Endothelial cell of umbilical vein (primary cell): Measurements from ENCODE around the gene PXMP2. TPM values are rescaled to one million over a fixed set of nuclear protein-coding genes. Genes with fewer than 3 reads are reported as not detected.
A peak's percentile ranks its signal among the peaks of the same experiment; 100 is the strongest.

Experiments used
- BruUV-seq: library from RNA; stranded (reverse); fragments of 400-500 nt; replicated peaks from 2 replicates; lab custom pipeline; 2021; lab: Mats Ljungman, UMichigan
- CTCF ChIA-PET: fragments of 300-600, 350-600 bp; sonication (Branson Sonifier 250); formaldehyde crosslinking; loops from one replicate; lab custom pipeline; 2021; ENCODE audit warnings: antibody characterized with exemption, inconsistent platforms; lab: Charles Lee
- POLR2A ChIA-PET: fragments of 300-600, 350-600 bp; sonication (Branson Sonifier 250); formaldehyde crosslinking; loops from one replicate; lab custom pipeline; 2021; ENCODE audit warnings: antibody characterized with exemption, inconsistent platforms; lab: Charles Lee
- DNase-seq: peaks from one replicate; pipeline ENCODE4 v3.0.0-alpha.2; 2011; ENCODE audit warnings: low read depth, low spot score
- FAIRE-seq: peaks from 2 replicates; lab custom pipeline; 2011; peaks lifted over from hg19 to GRCh38; lab: Jason Lieb, UNC
- H2AFZ ChIP-seq: 2 replicates; pipeline ENCODE4 v1.6.0; 2012; ENCODE audit warnings: low read depth, low read length, control low read depth, inconsistent platforms
- H3K27ac ChIP-seq: 2 replicates; pipeline ENCODE4 v1.5.1; 2011; ENCODE audit warnings: low read depth, mild to moderate bottlenecking, control low read depth, low read length, moderate library complexity; ENCODE audit not compliant: insufficient read depth
- H3K27me3 ChIP-seq, 2 experiments: 2 replicates each; pipeline versions ENCODE4 v1.6.0 to v1.6.1; 2011; ENCODE audit warnings: low read length in 2 of 2, mixed read lengths in 1 of 2; ENCODE audit not compliant: control insufficient read depth in 2 of 2, insufficient read depth in 2 of 2
- H3K36me3 ChIP-seq, 2 experiments: 2 replicates in 1 of 2; 3 replicates in 1 of 2; pipeline ENCODE4 v1.5.1; 2011; ENCODE audit warnings: low read length in 2 of 2, mild to moderate bottlenecking in 1 of 2, moderate library complexity in 1 of 2; ENCODE audit not compliant: control insufficient read depth in 2 of 2, insufficient read depth in 2 of 2; ENCODE audit errors: extremely low read depth in 1 of 2
- H3K4me1 ChIP-seq: 3 replicates; pipeline ENCODE4 v1.5.1; 2011; ENCODE audit warnings: mild to moderate bottlenecking, low read length; ENCODE audit not compliant: control insufficient read depth, insufficient read depth; ENCODE audit errors: extremely low read depth
- H3K4me2 ChIP-seq: 2 replicates; pipeline ENCODE4 v1.6.1; 2011; ENCODE audit warnings: low read length, control low read depth, mixed read lengths; ENCODE audit not compliant: insufficient read depth
- H3K4me3 ChIP-seq, 3 experiments: fragments of 200-600 bp in 1 of 3; sonication (generic), shearing (Covaris generic) in 1 of 3; replicated peaks in 1 of 3; 2 replicates each; pipeline ENCODE4 v1.5.1; 2011 to 2016; ENCODE audit warnings: control low read depth in 3 of 3, low read length in 3 of 3, mild to moderate bottlenecking in 2 of 3, inconsistent platforms in 1 of 3, low read depth in 1 of 3, moderate library complexity in 1 of 3; ENCODE audit not compliant: insufficient read depth in 1 of 3
- H3K79me2 ChIP-seq: 2 replicates; pipeline ENCODE4 v1.6.0; 2012; ENCODE audit warnings: low read length, inconsistent platforms; ENCODE audit not compliant: control insufficient read depth, insufficient read depth
- H3K9ac ChIP-seq: replicated peaks from 2 replicates; pipeline ENCODE3; 2011; ENCODE audit warnings: low read length, control low read depth; ENCODE audit not compliant: insufficient read depth; ENCODE audit errors: extremely low read depth
- H3K9me1 ChIP-seq: replicated peaks from 3 replicates; pipeline ENCODE4 v1.6.0; 2011; ENCODE audit warnings: mild to moderate bottlenecking, low read length; ENCODE audit not compliant: control insufficient read depth, insufficient read depth; ENCODE audit errors: extremely low read depth
- H3K9me3 ChIP-seq: replicated peaks from 2 replicates; pipeline ENCODE4 v1.5.1; 2012; ENCODE audit warnings: low read length, inconsistent platforms; ENCODE audit not compliant: control insufficient read depth, insufficient read depth
- H4K20me1 ChIP-seq: replicated peaks from 2 replicates; pipeline ENCODE3; 2011; ENCODE audit warnings: mild to moderate bottlenecking, low read length; ENCODE audit not compliant: control insufficient read depth, insufficient read depth; ENCODE audit errors: extremely low read depth
- EZH2 ChIP-seq: IDR thresholded peaks from 2 replicates; pipeline ENCODE4 v1.6.1; 2012; ENCODE audit warnings: borderline replicate concordance, low read depth, mild to moderate bottlenecking, moderate library complexity, low read length, inconsistent platforms; ENCODE audit not compliant: severe bottlenecking
- FOS ChIP-seq: IDR thresholded peaks from 2 replicates; pipeline ENCODE4 v1.6.1; 2011; ENCODE audit warnings: mild to moderate bottlenecking, low read length, moderate library complexity, borderline replicate concordance; ENCODE audit not compliant: insufficient read depth
- GATA2 ChIP-seq: IDR thresholded peaks from 2 replicates; pipeline ENCODE4 v1.7.0; 2011; ENCODE audit warnings: low read depth, mild to moderate bottlenecking, moderate library complexity, mixed read lengths, low read length; ENCODE audit not compliant: insufficient read length, insufficient read depth
- JUN ChIP-seq: IDR thresholded peaks from 2 replicates; pipeline ENCODE4 v1.6.1; 2011; ENCODE audit warnings: borderline replicate concordance, low read depth; ENCODE audit not compliant: insufficient read length, insufficient read depth
- MYC ChIP-seq: IDR thresholded peaks from one replicate; pipeline ENCODE4 v1.6.1; 2011; ENCODE audit warnings: mild to moderate bottlenecking, low read depth, low read length
- POLR2A ChIP-seq: IDR thresholded peaks from 2 replicates; pipeline ENCODE4 v1.6.1; 2012; ENCODE audit warnings: low read depth, mild to moderate bottlenecking, control low read depth, low read length
- POLR2AphosphoS5 ChIP-seq: IDR thresholded peaks from 2 replicates; pipeline ENCODE4 v1.6.1; 2012; ENCODE audit warnings: low read depth, mild to moderate bottlenecking, control low read depth, low read length, moderate library complexity; ENCODE audit not compliant: insufficient read depth
- dilution Hi-C: fragments of 300-500 bp; cut with MboI; formaldehyde crosslinking; loops from one replicate; pipeline ENCODE4 v1.15.0; 2019; ENCODE audit warnings: low sequenced_read_pairs; ENCODE audit not compliant: extremely low pct_ligation_motif_present
- intact Hi-C: fragments of 100-400 bp; cut with micrococcal nuclease; formaldehyde crosslinking; loops from one replicate; pipeline ENCODE4 v1.10.0; 2022
- polyA plus RNA-seq, 4 experiments: library from polyadenylated mRNA; depleted of rRNA in 3 of 4; stranded (reverse) in 3 of 4; unstranded in 1 of 4; fragments of >200 nt; gene quantifications; 2 replicates each; pipeline versions ENCODE4 v1.2.1 to v1.2.3, GENCODE V29; 2011 to 2012; ENCODE audit warnings: missing spikeins in 1 of 4
- total RNA-seq: library from RNA; stranded (reverse); gene quantifications from 2 replicates; pipeline ENCODE4 v1.2.3, GENCODE V29; 2021
- TF ChIP-seq, protein P1 (sequence below), 2 donors: IDR thresholded peaks; 1 replicate in 1 of 2; 2 replicates in 1 of 2; pipeline ENCODE4 v1.5.1; 2011; ENCODE audit warnings: low read length in 2 of 2, mild to moderate bottlenecking in 2 of 2, moderate library complexity in 2 of 2, control low read depth in 1 of 2, inconsistent platforms in 1 of 2, low read depth in 1 of 2; ENCODE audit not compliant: insufficient read depth in 1 of 2; ENCODE audit errors: extremely low read depth in 1 of 2
- TF ChIP-seq, protein P2 (sequence below): IDR thresholded peaks from 2 replicates; pipeline ENCODE4 v1.6.1; 2011; ENCODE audit not compliant: insufficient read depth, insufficient read length

The PXMP2 gene
- total and polyA plus RNA-seq, 2 donors (not counting 3 experiments of a cell fraction or from before 2014, with no cell fraction given) = 24.0 to 31.5 TPM

DNA sequence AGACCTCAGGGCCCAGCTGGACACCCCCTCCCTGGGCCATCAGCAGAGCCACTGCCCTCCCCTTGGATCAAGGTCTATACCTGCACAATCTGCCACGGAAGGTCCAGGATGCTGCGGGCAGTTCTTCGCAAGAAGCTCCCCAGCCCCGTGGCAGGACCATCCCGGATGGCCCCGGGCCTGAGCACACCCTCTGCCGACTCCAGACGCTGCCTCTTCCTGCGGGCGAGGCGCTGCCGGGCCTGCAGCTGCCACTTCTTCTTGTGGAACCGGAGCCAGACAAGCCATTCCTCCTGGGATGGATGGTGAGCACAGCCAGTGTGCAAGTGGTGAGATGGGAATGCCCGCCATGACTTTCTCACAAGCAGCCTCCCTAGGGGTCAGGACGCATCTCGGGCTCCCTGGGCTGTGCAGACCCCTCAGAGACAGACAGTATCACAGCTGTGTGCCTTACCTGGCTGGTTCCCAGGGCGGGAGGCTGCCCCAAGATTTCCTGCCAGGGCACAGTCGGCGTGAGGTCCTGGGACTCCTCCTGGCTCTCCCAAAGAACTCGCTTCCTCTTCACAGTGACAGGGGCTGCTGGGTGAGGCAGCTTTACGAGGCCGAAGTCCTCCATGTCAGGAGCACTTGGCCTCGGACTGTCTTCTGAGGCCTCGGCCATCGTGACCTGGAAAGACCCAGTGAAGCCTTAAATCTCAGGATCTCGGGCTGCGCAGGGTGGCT lies 38.0 kb upstream of the PXMP2 start:
- H3K27me3 ChIP-seq = no peaks in the 10 kb centered on the region
- dilution Hi-C loops = no loop called here
- no peaks in the 10 kb centered on the region for H3K9me1 ChIP-seq
- DNase-seq (no peak), FAIRE-seq (no peak)
- ChIA-PET POLR2A (no interaction called here), CTCF (interaction anchor here (1.2 to 3.6 kb wide), 2 partner anchors 11 to 33 kb away, joined by 3 to 22 read pairs; no protein-coding TSS in a partner anchor)
- no peak overlapping the region for H3K9ac ChIP-seq
- H2AFZ ChIP-seq = no peak overlapping the region
- peaks cover 2% of the 10 kb centered on the region for H3K4me1 ChIP-seq
- no peaks in the 10 kb centered on the region for H4K20me1 ChIP-seq
- no peaks in the 10 kb centered on the region for H3K9me3 ChIP-seq
- H3K27ac ChIP-seq = no peak overlapping the region
- TSS peak; percentile 32 for BruUV-seq
- intact Hi-C loops = no loop called here
- no peak overlapping the region for H3K4me3 ChIP-seq
- H3K4me2 ChIP-seq = no peak overlapping the region
- peaks cover 7 to 9% of the 10 kb centered on the region in 2 experiments for H3K36me3 ChIP-seq
- no peaks in the 10 kb centered on the region for H3K79me2 ChIP-seq
- no peak for TF ChIP-seq EZH2
- TF ChIP-seq, protein P1, sequence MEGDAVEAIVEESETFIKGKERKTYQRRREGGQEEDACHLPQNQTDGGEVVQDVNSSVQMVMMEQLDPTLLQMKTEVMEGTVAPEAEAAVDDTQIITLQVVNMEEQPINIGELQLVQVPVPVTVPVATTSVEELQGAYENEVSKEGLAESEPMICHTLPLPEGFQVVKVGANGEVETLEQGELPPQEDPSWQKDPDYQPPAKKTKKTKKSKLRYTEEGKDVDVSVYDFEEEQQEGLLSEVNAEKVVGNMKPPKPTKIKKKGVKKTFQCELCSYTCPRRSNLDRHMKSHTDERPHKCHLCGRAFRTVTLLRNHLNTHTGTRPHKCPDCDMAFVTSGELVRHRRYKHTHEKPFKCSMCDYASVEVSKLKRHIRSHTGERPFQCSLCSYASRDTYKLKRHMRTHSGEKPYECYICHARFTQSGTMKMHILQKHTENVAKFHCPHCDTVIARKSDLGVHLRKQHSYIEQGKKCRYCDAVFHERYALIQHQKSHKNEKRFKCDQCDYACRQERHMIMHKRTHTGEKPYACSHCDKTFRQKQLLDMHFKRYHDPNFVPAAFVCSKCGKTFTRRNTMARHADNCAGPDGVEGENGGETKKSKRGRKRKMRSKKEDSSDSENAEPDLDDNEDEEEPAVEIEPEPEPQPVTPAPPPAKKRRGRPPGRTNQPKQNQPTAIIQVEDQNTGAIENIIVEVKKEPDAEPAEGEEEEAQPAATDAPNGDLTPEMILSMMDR (IDR thresholded peaks at IDR 0.05; ENCODE audit: extremely low read depth in 1 of 2, insufficient read depth in 1 of 2, low read depth in 1 of 2, low read length in 2 of 2) = no peak
- TF ChIP-seq JUN = no peak
- TF ChIP-seq POLR2AphosphoS5 = no peak
- no peak for TF ChIP-seq GATA2
- no peak for TF ChIP-seq POLR2A
- no peak for TF ChIP-seq MYC
- TF ChIP-seq, protein P2, sequence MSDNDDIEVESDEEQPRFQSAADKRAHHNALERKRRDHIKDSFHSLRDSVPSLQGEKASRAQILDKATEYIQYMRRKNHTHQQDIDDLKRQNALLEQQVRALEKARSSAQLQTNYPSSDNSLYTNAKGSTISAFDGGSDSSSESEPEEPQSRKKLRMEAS = no peak
- no peak for TF ChIP-seq FOS
